SH-SY5Y (cell line): ENCODE results near the gene PPP1R14C.

Experiments
- GATA2 ChIP-seq: IDR thresholded peaks from 2 replicates; pipeline ENCODE4 v1.6.1; 2011; ENCODE audit warnings: mild to moderate bottlenecking, low read depth, low read length
- GATA3 ChIP-seq: IDR thresholded peaks from 2 replicates; pipeline ENCODE4 v1.6.1; 2011; ENCODE audit warnings: low read depth, mild to moderate bottlenecking, low read length, moderate library complexity

GRCh38 chr6:150276937-150277742 lies 134.3 kb downstream of the PPP1R14C start:
- TF ChIP-seq GATA2 (no peak), GATA3 (no peak)
